VCaP (cell line): ENCODE data around the gene ACOX3.

ENCODE experiments used
- H3K27ac ChIP-seq: fragments of 450-650 bp; 2 replicates; pipeline ENCODE4 v1.5.1; 2017
- CTCF ChIP-seq: fragments of 450-650 bp; conservative IDR thresholded peaks from 2 replicates; pipeline ENCODE4 v1.5.1; 2017; ENCODE audit warnings: mild to moderate bottlenecking, moderate library complexity

ACOX3 gene

GRCh38 chr4:8323947-8324555 lies 116.5 kb downstream of the ACOX3 start:
- no peak overlapping the region for H3K27ac ChIP-seq
- no peak for TF ChIP-seq CTCF

- H3K27ac ChIP-seq = no peak overlapping the region
- TF ChIP-seq CTCF = no peak
Measured at GRCh38 chr4:8322794-8323704, 117.5 kb downstream of the ACOX3 start.

GRCh38 chr4:8321771-8322170 lies 118.8 kb downstream of the ACOX3 start:
- no peak overlapping the region for H3K27ac ChIP-seq
- no peak for TF ChIP-seq CTCF

- TF ChIP-seq CTCF = no peak
- H3K27ac ChIP-seq = no peak overlapping the region
Measured at GRCh38 chr4:8321220-8321619, 119.3 kb downstream of the ACOX3 start.

GRCh38 chr4:8320386-8320750 lies 120.2 kb downstream of the ACOX3 start:
- TF ChIP-seq CTCF = no peak

GRCh38 chr4:8319731-8320385 lies 120.7 kb downstream of the ACOX3 start:
- H3K27ac ChIP-seq = peak overlapping the region; percentile 78
- TF ChIP-seq CTCF = no peak

More at GRCh38 chr4:8320386-8320750, 120.2 kb downstream of the ACOX3 start:
- H3K27ac ChIP-seq = peak overlapping the region; percentile 78

GRCh38 chr4:8319061-8319460 lies 121.5 kb downstream of the ACOX3 start:
- H3K27ac ChIP-seq = peak overlapping the region; percentile 78

More at GRCh38 chr4:8319061-8319460, 121.5 kb downstream of the ACOX3 start:
- TF ChIP-seq CTCF = no peak
